ENCODE measurements around the gene TNNT3. TPM values are rescaled to one million over a fixed set of nuclear protein-coding genes. Genes with fewer than 3 reads are reported as not detected.
"Not testable (repeated sequence)": the region's sequence is repeated elsewhere in the genome, so short reads cannot be mapped to it uniquely, and the experiment has no call there.

The TNNT3 gene
- total RNA-seq, 1 experiment from 2014 or later: not detected

- ChIA-PET POLR2A (ENCODE audit: low non-redundant PET) (no interaction called here), CTCF (no interaction called here)
- DNase-seq (ENCODE audit: low spot score): no peak
- intact Hi-C loops (cut with micrococcal nuclease; ENCODE audit: unreplicated experiment): no loop called here
- no peaks in the 10 kb centered on the region for H3K9me3 ChIP-seq (ENCODE audit: low read depth, low read length, poor library complexity, severe bottlenecking)
- H3K4me1 ChIP-seq (ENCODE audit: insufficient read depth, low read length, poor library complexity, severe bottlenecking): no peaks in the 10 kb centered on the region
- TF ChIP-seq CTCF (conservative IDR thresholded peaks at IDR 0.05; ENCODE audit: low read depth, low read length): no peak
- no peak for TF ChIP-seq EZH2 (IDR thresholded peaks at IDR 0.05; ENCODE audit: borderline replicate concordance, low read depth, low read length, poor library complexity, severe bottlenecking)
- H3K36me3 ChIP-seq (ENCODE audit: insufficient read depth, low read length, poor library complexity, severe bottlenecking): no peaks in the 10 kb centered on the region
- H3K4me3 ChIP-seq (ENCODE audit: low read depth, low read length, poor library complexity, severe bottlenecking): no peak overlapping the region
- BruUV-seq (replicated peaks): no TSS peak
- no peaks in the 10 kb centered on the region for H3K27me3 ChIP-seq (replicated peaks; ENCODE audit: insufficient read depth, low read depth, low read length, poor library complexity)
- no peak overlapping the region for H3K27ac ChIP-seq (ENCODE audit: low read depth, low read length, poor library complexity, severe bottlenecking)
Observed at GRCh38 chr11:1938343-1939005, 19.0 kb downstream of the TNNT3 start.

DNA sequence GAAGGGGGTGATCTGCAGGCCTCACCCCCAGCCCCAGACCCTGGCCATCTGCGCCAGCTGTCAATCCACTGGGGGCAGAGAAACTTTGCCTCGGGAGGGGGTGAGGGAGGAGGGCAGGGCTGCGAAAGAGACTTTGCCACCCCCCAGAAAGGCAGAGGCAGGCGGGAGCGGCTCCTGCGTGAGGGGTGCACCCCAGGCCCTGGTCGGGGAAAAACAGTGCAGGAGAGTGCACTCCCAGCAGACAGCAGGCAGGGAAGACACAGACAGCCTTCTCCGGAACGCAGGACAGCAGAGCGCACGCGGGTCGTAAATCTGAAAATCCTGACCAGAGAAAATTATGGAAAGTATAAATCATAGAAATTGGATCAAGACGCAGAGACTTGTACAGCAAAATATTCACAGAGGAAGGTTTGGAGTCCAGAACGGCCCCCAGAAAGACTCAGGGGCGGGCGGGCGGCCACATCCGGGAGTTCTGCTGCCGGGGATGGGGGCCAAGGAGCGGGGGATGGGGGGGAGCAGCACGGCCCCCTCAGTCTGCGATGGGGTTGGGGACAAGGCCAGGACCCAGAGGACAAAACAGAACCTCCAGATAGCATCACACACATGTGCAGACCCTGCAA lies 19.6 kb downstream of the TNNT3 start:
- intact Hi-C loops (cut with micrococcal nuclease; ENCODE audit: unreplicated experiment): no loop called here
- Histone ChIP-seq H3K27ac (ENCODE audit: low read depth, low read length, poor library complexity, severe bottlenecking) (no peak overlapping the region), H3K36me3 (ENCODE audit: insufficient read depth, low read length, poor library complexity, severe bottlenecking) (no peaks in the 10 kb centered on the region), H3K27me3 (replicated peaks; ENCODE audit: insufficient read depth, low read depth, low read length, poor library complexity) (no peaks in the 10 kb centered on the region), H3K9me3 (ENCODE audit: low read depth, low read length, poor library complexity, severe bottlenecking) (no peaks in the 10 kb centered on the region), H3K4me3 (ENCODE audit: low read depth, low read length, poor library complexity, severe bottlenecking) (no peak overlapping the region), H3K4me1 (ENCODE audit: insufficient read depth, low read length, poor library complexity, severe bottlenecking) (no peaks in the 10 kb centered on the region)
- CTCF ChIA-PET: no interaction called here
- no TSS peak for BruUV-seq (replicated peaks)
- TF ChIP-seq EZH2 (IDR thresholded peaks at IDR 0.05; ENCODE audit: borderline replicate concordance, low read depth, low read length, poor library complexity, severe bottlenecking) (no peak), CTCF (conservative IDR thresholded peaks at IDR 0.05; ENCODE audit: low read depth, low read length) (no peak)
- no peak for DNase-seq (ENCODE audit: low spot score)
- POLR2A ChIA-PET (ENCODE audit: low non-redundant PET): no interaction called here

DNA sequence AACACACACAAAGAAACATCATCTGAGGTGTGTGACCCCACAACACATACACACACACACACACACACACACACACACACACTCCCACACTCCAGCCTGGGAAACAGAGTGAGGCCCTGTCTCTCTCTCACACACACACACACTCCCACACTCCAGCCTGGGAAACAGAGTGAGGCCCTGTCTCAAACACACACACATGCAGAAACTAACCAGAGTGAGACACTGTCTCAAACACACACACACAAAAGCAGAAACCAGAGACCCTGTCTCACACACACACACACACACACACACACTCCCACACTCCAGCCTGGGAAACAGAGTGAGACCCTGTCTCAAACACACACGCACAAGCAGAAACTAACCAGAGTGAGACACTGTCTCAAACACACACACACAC lies 20.3 kb downstream of the TNNT3 start:
- H3K4me1 ChIP-seq (ENCODE audit: insufficient read depth, low read length, poor library complexity, severe bottlenecking); intact Hi-C loops (cut with micrococcal nuclease; ENCODE audit: unreplicated experiment); POLR2A ChIA-PET (ENCODE audit: low non-redundant PET); H3K27ac ChIP-seq (ENCODE audit: low read depth, low read length, poor library complexity, severe bottlenecking); H3K4me3 ChIP-seq (ENCODE audit: low read depth, low read length, poor library complexity, severe bottlenecking); H3K27me3 ChIP-seq (replicated peaks; ENCODE audit: insufficient read depth, low read depth, low read length, poor library complexity); H3K9me3 ChIP-seq (ENCODE audit: low read depth, low read length, poor library complexity, severe bottlenecking); CTCF ChIA-PET; H3K36me3 ChIP-seq (ENCODE audit: insufficient read depth, low read length, poor library complexity, severe bottlenecking); BruUV-seq (replicated peaks); DNase-seq (ENCODE audit: low spot score): not testable (repeated sequence)

All from A673 (cell line).